ENCODE measurements around the gene LRTM2. TPM values are rescaled to one million over a fixed set of nuclear protein-coding genes. Genes with fewer than 3 reads are reported as not detected.

The LRTM2 gene
- total RNA-seq, result not detected in 2 replicates

GRCh38 chr12:1820191-1820895 lies at the start of gene LRTM2:
Gene LRTM2 (plus strand): TSS chr12:1820565. CDS start chr12:1828149, 7,584 bp downstream.
- no peak for DNase-seq (ENCODE audit: extremely low read depth, low read depth, low spot score)

GRCh38 chr12:1773937-1774655 lies 46.3 kb upstream of the LRTM2 start:
- no peak for DNase-seq (ENCODE audit: extremely low read depth, low read depth, low spot score)

GRCh38 chr12:1776170-1776921 lies 44.0 kb upstream of the LRTM2 start:
- DNase-seq (ENCODE audit: extremely low read depth, low read depth, low spot score), result no peak

GRCh38 chr12:1777798-1778197 lies 42.6 kb upstream of the LRTM2 start:
- no peak for DNase-seq (ENCODE audit: extremely low read depth, low read depth, low spot score)

GRCh38 chr12:1778911-1779310 lies 41.5 kb upstream of the LRTM2 start:
- DNase-seq (ENCODE audit: extremely low read depth, low read depth, low spot score), result no peak

- no peak for DNase-seq (ENCODE audit: extremely low read depth, low read depth, low spot score)
Measured at GRCh38 chr12:1779783-1780182, 40.6 kb upstream of the LRTM2 start.

- no peak for DNase-seq (ENCODE audit: extremely low read depth, low read depth, low spot score)
Measured at GRCh38 chr12:1781772-1782171, 38.6 kb upstream of the LRTM2 start.

GRCh38 chr12:1782215-1782614 lies 38.1 kb upstream of the LRTM2 start:
- DNase-seq (ENCODE audit: extremely low read depth, low read depth, low spot score), result no peak

- no peak for DNase-seq (ENCODE audit: extremely low read depth, low read depth, low spot score)
Measured at GRCh38 chr12:1787714-1788113, 32.7 kb upstream of the LRTM2 start.

- no peak for DNase-seq (ENCODE audit: extremely low read depth, low read depth, low spot score)
Measured at GRCh38 chr12:1790444-1790843, 29.9 kb upstream of the LRTM2 start.

GRCh38 chr12:1791104-1791841 lies 29.1 kb upstream of the LRTM2 start:
- no peak for DNase-seq (ENCODE audit: extremely low read depth, low read depth, low spot score)

- no peak for DNase-seq (ENCODE audit: extremely low read depth, low read depth, low spot score)
Measured at GRCh38 chr12:1792406-1792805, 28.0 kb upstream of the LRTM2 start.

- no peak for DNase-seq (ENCODE audit: extremely low read depth, low read depth, low spot score)
Measured at GRCh38 chr12:1793426-1794210, 26.7 kb upstream of the LRTM2 start.

GRCh38 chr12:1794440-1795090 lies 25.8 kb upstream of the LRTM2 start:
- DNase-seq (ENCODE audit: extremely low read depth, low read depth, low spot score), result no peak

GRCh38 chr12:1795221-1795784 lies 25.1 kb upstream of the LRTM2 start:
- no peak for DNase-seq (ENCODE audit: extremely low read depth, low read depth, low spot score)

- no peak for DNase-seq (ENCODE audit: extremely low read depth, low read depth, low spot score)
Measured at GRCh38 chr12:1795785-1796514, 24.4 kb upstream of the LRTM2 start.

- DNase-seq (ENCODE audit: extremely low read depth, low read depth, low spot score), result no peak
Measured at GRCh38 chr12:1796515-1797010, 23.8 kb upstream of the LRTM2 start.

Data from glomerular endothelial cell (primary cell).